GM21825 (cell line): ENCODE results near the gene USP5.
A peak's percentile ranks its signal among the peaks of the same experiment; 100 is the strongest.
"Not testable (repeated sequence)": the region's sequence is repeated elsewhere in the genome, so short reads cannot be mapped to it uniquely, and the experiment has no call there.

ENCODE experiments used
- ATAC-seq: cut with Tn5 transposase; IDR thresholded peaks from one replicate; pipeline ENCODE4 v1.9.1; 2021; ENCODE audit warnings: mild to moderate bottlenecking, moderate library complexity; ENCODE audit not compliant: unreplicated experiment

USP5 gene

GRCh38 chr12:6863586-6864321 lies 11.8 kb downstream of the USP5 start:
- ATAC-seq: no peak

- ATAC-seq: not testable (repeated sequence)
Measured at GRCh38 chr12:6865307-6865706, 13.4 kb downstream of the USP5 start.

GRCh38 chr12:6866163-6866919 lies 14.4 kb downstream of the USP5 start:
- ATAC-seq: no peak

GRCh38 chr12:6866920-6867412 lies 15.0 kb downstream of the USP5 start:
- peak; percentile 2 for ATAC-seq

- ATAC-seq: peak; percentile 47
Measured at GRCh38 chr12:6867413-6868210, 15.7 kb downstream of the USP5 start, which contains the start of gene TPI1. TSS of gene TPI1 (plus strand) at chr12:6867531. CDS start at chr12:6867567, 36 bp downstream.

GRCh38 chr12:6868211-6869048 lies 16.5 kb downstream of the USP5 start:
- ATAC-seq: no peak

GRCh38 chr12:6869049-6870021 lies 17.4 kb downstream of the USP5 start:
- no peak for ATAC-seq

- ATAC-seq: not testable (repeated sequence)
Measured at GRCh38 chr12:6870304-6870703, 18.4 kb downstream of the USP5 start.

GRCh38 chr12:6871052-6871957 lies 19.4 kb downstream of the USP5 start:
- ATAC-seq: no peak

- ATAC-seq: peak; percentile 39
Measured at GRCh38 chr12:6872073-6873048, 20.4 kb downstream of the USP5 start.

- ATAC-seq: peak; percentile 68
Measured at GRCh38 chr12:6873094-6874014, 21.4 kb downstream of the USP5 start, which contains the start of gene SPSB2. TSS of gene SPSB2 (minus strand) at chr12:6873303. CDS start at chr12:6872901, 402 bp downstream.

GRCh38 chr12:6874015-6874368 lies 22.0 kb downstream of the USP5 start:
- ATAC-seq: not testable (repeated sequence)

- not testable (repeated sequence) for ATAC-seq
Measured at GRCh38 chr12:6879824-6880223, 27.9 kb downstream of the USP5 start.

- ATAC-seq: no peak
Measured at GRCh38 chr12:6883252-6883651, 31.3 kb downstream of the USP5 start.

- ATAC-seq: no peak
Measured at GRCh38 chr12:6883683-6884082, 31.7 kb downstream of the USP5 start.

- no peak for ATAC-seq
Measured at GRCh38 chr12:6884539-6884938, 32.6 kb downstream of the USP5 start.
